Measurements from ENCODE around the gene MAP3K8. TPM values are rescaled to one million over a fixed set of nuclear protein-coding genes. Genes with fewer than 3 reads are reported as not detected.

The MAP3K8 gene
- total and polyA plus RNA-seq, 2 of the 8 experiments (the other 6 are each of a cell fraction or from before 2014, with no cell fraction given): 5.6 to 6.0 TPM

GRCh38 chr10:30509508-30509907 lies 75.5 kb downstream of the MAP3K8 start (continued):
- TF ChIP-seq POU5F1 (IDR thresholded peaks at IDR 0.05; ENCODE audit: low read depth, low read length) (no peak), BACH1 (IDR thresholded peaks at IDR 0.05; ENCODE audit: low read length) (no peak), GABPA (IDR thresholded peaks at IDR 0.05; ENCODE audit: borderline replicate concordance, insufficient read depth, low read length) (no peak), KDM1A (IDR thresholded peaks at IDR 0.05; ENCODE audit: borderline replicate concordance, low read length) (no peak), EGR1 (IDR thresholded peaks at IDR 0.05; ENCODE audit: borderline replicate concordance, low read depth, low read length) (no peak), MAFK (IDR thresholded peaks at IDR 0.05; ENCODE audit: low read depth, low read length) (no peak), FOSL1 (IDR thresholded peaks at IDR 0.05; ENCODE audit: insufficient read depth, low read depth, low read length) (no peak)

Measured in H1 (cell line).